HL-60 (cell line): ENCODE measurements around the gene OSR1.

ENCODE experiments used
- GABPA ChIP-seq: IDR thresholded peaks from 2 replicates; pipeline ENCODE4 v1.6.1; 2012; ENCODE audit warnings: low read depth
- POLR2AphosphoS5 ChIP-seq: IDR thresholded peaks from 2 replicates; pipeline ENCODE4 v1.6.1; 2012; ENCODE audit warnings: low read depth
- SPI1 ChIP-seq: IDR thresholded peaks from 2 replicates; pipeline ENCODE4 v1.6.1; 2012; ENCODE audit warnings: low read depth, mild to moderate bottlenecking, borderline replicate concordance
- TF ChIP-seq, protein P1 (sequence below): IDR thresholded peaks from one replicate; pipeline ENCODE4 v1.5.1; 2011; ENCODE audit warnings: low read length, control low read depth, inconsistent platforms; ENCODE audit not compliant: insufficient read depth
- TF ChIP-seq, protein P2 (sequence below): IDR thresholded peaks from 2 replicates; pipeline ENCODE4 v1.6.1; 2012; ENCODE audit warnings: low read depth; ENCODE audit not compliant: insufficient replicate concordance

DNA sequence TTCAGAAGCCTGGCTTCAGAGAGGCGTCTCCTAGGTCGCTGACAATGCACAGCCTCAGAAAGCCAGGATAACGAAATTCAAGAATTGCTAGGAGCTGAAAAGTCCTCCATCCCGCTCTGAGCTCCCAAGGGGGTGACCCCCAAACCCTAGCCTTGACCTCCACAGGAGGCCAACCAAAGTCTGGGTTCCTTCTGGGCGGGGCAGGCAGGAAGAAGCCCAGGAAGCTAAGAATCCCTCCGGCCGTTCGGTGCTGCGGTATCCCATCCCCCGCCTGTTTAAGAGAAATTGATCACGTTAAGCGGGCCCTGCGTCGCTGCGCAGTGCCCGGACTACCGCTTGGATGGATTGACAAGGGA lies 2.5 kb upstream of the OSR1 start:
- TF ChIP-seq, protein P1, sequence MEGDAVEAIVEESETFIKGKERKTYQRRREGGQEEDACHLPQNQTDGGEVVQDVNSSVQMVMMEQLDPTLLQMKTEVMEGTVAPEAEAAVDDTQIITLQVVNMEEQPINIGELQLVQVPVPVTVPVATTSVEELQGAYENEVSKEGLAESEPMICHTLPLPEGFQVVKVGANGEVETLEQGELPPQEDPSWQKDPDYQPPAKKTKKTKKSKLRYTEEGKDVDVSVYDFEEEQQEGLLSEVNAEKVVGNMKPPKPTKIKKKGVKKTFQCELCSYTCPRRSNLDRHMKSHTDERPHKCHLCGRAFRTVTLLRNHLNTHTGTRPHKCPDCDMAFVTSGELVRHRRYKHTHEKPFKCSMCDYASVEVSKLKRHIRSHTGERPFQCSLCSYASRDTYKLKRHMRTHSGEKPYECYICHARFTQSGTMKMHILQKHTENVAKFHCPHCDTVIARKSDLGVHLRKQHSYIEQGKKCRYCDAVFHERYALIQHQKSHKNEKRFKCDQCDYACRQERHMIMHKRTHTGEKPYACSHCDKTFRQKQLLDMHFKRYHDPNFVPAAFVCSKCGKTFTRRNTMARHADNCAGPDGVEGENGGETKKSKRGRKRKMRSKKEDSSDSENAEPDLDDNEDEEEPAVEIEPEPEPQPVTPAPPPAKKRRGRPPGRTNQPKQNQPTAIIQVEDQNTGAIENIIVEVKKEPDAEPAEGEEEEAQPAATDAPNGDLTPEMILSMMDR, result no peak
- TF ChIP-seq POLR2AphosphoS5, result no peak
- TF ChIP-seq, protein P2, sequence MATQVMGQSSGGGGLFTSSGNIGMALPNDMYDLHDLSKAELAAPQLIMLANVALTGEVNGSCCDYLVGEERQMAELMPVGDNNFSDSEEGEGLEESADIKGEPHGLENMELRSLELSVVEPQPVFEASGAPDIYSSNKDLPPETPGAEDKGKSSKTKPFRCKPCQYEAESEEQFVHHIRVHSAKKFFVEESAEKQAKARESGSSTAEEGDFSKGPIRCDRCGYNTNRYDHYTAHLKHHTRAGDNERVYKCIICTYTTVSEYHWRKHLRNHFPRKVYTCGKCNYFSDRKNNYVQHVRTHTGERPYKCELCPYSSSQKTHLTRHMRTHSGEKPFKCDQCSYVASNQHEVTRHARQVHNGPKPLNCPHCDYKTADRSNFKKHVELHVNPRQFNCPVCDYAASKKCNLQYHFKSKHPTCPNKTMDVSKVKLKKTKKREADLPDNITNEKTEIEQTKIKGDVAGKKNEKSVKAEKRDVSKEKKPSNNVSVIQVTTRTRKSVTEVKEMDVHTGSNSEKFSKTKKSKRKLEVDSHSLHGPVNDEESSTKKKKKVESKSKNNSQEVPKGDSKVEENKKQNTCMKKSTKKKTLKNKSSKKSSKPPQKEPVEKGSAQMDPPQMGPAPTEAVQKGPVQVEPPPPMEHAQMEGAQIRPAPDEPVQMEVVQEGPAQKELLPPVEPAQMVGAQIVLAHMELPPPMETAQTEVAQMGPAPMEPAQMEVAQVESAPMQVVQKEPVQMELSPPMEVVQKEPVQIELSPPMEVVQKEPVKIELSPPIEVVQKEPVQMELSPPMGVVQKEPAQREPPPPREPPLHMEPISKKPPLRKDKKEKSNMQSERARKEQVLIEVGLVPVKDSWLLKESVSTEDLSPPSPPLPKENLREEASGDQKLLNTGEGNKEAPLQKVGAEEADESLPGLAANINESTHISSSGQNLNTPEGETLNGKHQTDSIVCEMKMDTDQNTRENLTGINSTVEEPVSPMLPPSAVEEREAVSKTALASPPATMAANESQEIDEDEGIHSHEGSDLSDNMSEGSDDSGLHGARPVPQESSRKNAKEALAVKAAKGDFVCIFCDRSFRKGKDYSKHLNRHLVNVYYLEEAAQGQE, result no peak
- TF ChIP-seq SPI1, result no peak
- no peak for TF ChIP-seq GABPA
